Activated CD4-positive, alpha-beta T cell treated with anti-CD3 and anti-CD28 coated beads for 24 hours (primary cell): Measurements from ENCODE around the gene TST.
"Not testable (repeated sequence)": the region's sequence is repeated elsewhere in the genome, so short reads cannot be mapped to it uniquely, and the experiment has no call there.

ENCODE experiments used
- DNase-seq, 2 donors: peaks; one replicate each; pipeline ENCODE4 v3.0.0-alpha.2; 2020; ENCODE audit warnings: low read depth in 2 of 2

TST gene

DNA sequence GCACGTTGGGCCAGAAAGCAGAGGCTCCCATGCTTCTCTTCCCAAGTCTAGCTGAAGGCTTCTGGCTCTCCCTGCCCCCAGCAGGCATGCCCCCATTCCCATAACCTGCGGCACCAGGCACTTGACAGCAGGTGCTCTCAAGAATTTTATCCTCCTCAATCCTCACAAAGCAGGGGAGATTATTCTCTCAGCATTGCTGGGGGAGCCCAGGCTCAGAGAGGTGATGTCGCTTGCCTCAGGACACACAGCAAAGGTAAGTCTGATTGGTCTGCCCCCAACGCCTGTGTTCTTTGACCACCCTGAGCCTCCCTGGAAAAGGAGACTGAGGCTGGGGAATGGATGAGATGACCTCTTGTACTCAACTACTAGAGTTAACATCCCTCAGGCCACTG is 4.8 kb downstream of the TST start:
- no peak for DNase-seq

DNA sequence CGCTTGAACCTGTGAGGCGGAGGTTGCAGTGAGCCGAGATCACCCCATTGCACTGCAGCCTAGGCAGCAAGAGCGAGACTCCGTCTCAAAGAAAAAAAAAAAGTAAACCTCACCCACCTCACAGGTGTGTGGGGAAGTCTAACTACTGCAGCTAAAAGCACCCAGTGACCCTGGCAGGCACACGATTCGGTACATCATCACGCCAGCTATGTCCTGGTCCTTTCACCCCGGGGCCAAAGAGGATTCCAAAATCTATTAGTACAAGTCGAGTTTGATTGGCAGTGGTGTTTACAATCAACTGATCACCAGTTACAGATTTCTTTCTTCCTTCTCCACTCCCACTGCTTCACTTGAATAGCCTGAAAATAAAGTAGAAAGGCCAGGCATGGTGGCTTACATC is 6.3 kb downstream of the TST start:
- no peak for DNase-seq

DNA sequence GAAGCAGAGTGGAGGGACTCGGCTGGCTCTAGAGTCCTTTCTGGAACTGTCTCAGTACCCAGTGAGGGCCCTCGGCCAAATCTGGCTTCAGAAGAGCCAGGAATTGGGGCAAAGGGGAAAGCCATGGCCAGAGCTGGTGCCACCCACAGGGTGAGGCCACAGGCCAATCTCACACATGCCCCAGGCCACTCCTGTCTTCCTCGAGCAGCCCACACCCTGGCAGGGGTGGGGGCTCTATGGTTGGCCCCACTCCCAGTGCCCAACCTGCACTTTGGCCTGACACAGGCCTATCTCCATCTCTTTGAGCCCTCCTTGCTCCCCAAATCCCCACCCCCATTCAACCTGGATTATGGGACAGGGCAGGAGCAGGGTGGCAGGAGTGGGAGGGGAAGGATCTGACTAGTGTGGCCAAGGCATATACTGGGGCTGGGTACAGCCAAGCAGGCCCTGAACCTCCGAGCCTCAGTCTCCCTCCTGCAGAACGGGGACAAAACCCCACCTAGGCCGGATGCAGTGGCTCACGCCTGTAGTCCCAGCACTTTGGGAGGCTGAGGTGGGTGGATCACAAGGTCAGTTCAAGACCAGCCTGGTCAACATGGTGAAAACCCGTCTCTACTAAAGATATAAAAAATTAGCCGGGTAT is 6.9 kb downstream of the TST start:
- DNase-seq: no peak

DNA sequence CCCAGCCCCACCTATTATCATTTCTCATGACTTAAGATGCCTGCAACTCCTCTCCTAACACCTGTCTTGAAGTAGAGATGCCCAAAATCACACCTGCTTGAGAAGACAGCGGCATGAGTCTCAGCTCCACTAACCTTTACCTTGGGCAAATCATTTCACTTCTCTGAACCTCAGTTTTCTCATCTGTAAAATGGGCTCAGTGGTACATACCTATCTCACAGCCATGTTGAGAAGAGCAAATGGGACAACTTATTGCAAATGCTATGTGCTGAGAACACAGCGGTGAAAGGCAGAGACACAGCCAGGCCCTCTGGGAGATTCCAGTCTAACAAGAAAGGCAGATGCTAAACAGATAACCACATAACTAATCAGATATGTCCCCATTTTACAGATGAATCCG is 7.8 kb downstream of the TST start:
- no peak for DNase-seq

DNA sequence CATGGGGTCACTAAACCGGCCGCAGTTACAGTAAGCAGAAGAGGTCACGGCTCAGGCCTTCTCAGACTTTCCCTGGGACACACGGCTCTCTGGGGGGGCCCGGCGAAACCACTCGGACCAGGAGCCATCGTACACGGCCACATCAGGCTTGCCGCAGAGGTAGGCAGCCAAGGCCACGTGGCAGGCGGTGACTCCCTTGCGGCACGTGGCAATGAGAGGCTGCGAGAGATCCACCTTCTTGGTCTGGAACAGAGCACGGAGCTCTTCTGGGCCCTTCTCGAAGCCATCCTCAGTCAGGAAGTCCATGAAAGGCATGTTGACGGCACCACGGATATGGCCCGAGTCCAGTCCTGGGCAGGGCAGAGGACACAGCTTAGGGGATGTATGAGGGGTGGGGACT is 8.3 kb downstream of the TST start:
- DNase-seq: no peak

DNA sequence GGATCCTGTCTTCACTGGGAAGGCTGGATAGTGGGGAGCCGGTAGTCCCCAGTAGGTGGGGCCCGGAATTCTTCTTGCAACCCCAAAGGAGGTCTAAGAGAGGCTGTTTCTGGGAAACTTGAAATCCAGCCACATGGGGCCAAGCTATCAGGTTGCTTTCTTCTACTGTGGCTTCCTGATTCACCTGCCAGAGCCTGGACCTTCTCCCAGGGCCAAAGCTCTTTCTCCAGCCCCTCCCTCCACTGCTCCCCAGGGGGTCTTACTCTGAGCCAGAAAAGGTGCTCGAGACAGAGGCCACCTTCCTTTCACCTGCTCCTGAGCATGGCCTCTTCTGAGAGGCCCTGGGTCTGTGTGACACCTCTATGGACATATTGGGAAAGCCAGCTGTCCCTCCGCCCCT is 9.1 kb downstream of the TST start:
- no peak for DNase-seq

DNA sequence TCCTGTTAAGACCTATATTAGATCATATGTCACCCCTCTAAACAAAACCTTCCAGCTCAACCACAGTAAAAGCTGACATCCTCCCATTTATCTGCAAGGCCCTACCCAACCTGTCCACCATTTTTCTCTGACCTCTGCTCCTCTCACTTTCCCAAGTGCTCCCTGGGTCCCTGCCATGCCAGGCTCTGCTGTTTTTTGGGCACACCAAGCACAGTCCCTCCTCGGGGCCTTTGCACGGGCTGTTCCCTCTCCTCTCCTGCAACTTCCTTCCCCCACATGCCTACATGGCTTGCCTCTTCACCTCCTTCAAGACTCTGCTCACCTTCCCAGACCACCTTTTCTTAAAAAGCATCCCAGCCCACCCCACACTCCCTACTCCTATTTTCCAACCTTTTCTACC is 9.8 kb downstream of the TST start:
- no peak for DNase-seq

DNA sequence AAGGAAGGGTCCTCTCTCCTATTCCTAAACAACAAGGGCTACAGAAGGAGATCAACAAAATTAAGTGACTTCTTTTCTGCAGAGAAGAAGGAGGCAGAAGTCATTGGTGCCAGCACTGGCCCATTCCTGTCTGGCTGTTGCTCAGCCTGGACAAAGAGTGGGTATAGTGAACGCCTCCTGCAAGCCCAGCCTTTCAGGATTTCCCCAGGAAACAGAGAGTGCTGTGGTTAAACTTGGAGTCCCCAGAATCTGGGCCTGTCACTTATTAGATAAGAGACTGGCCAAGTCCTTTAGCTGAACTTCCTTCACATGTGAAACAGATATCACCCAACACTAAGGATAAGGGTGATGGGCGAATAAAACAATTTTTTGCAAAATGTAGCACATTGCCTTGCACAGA is 10.9 kb downstream of the TST start:
- no peak for DNase-seq

DNA sequence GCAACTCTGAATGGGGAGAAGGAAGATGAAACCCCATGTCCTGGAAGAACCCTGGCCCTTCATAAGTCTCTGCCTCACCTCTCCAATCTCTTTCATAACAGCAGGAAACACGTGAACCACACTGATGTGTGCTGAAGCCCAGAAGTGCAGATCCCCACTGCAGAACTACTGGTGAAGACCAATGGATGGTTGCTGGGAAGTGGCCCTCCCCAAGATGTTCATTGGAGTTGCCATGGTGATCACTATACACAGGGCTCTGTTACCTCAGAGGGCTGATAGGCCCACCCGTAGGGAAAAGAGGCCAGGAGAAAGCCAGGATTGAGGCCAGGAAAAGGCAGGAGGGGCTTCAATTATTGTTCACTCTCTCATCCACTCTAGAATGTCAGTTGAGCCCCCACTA is 11.6 kb downstream of the TST start:
- DNase-seq: no peak

DNA sequence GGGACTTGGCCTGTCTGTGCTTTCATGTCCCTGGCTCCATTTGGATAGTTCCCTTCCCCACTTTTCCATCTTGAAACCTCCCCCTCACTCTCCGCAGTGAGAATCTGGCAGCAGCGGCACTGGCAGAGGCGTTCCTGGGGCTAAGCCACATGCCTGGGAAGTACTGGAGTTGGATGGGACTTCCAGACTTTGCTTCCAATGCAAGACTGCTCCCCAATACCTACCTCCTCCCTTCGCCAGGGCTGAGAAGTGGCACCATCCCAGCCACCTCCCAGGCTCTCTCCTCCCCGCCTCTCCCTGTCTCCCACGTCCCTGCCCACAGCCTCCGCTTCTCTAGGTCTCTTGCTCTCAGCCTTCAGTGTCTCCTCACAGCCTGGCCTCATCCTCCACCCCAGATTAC is 16.6 kb downstream of the TST start:
- DNase-seq: no peak

DNA sequence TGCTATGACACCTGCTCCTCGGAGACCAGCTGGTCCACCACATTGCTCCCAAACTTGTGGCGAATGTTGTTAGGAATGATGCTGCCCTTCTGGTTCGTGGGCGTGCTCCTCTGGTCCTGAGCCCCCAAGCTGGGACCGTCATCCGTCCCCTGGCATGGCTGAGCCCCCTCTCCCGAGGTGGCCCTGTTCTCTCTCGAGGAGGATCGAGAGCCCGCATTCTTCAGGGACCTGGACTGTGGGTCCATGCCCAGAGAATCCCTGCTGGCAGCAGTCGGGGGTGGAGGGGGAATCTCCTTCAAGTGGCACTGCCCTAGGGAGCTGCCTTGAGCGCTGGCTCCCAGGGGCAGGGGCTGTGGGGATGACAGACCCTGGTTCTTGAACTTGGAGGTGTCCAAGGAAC is 17.4 kb downstream of the TST start:
- no peak for DNase-seq

DNA sequence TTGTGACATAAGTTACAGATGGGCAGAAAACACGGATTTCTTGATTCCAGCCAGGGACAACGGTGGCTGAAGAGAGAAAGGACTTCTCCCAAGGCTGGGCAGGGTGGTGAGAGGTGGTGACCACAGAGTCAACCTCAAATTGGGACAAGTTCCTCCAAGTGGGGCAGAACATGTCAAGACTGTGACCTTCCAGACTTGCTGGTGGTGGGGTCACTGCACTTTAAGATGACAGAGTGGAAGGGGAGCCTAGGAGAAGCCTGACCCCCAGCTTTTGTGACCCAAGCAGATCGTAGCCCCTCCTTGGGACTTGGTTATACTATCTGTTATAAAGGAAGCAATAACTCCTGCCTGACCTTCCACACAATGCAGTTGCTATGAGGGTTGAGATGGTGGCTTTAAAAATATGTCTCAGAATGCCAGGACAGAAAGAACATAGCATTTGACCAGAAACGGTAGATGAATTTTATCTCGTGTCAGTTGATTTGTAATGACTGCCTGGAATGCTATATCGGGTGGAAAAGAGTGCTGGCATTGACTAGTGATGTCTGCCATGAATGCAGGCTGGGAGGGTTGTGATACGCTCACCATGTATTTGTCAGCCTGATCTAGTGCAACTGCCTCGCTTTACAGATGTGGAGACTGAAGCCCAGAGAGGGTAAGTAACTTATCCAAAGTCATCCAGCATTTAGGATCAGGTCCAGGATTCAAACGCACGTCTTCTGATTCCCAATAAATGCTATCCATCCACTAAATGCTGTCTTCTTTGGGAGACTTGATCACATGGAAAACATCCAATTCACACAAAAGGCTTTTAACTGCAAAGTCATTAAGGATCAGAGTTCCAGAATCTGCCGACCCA is 18.3 kb downstream of the TST start:
- DNase-seq: no peak

DNA sequence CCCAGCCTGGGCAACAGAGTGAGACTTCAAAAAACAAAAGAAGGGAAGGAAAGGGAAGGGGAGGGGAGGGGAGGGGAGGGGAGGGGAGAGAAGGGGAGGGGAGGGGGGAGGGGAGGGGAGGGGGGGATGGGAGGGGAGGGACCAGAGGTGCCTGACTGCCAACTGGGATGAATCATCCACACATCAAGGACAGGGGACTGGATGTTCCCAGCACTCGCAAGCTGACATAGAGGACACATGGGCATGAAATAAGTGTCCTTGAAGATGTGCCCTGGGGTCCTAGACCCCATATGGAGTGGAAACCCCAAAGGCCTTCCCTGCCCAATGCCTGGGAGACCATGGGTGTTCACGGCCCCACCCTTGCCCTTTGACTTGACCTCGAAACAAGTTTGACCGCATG is 19.8 kb downstream of the TST start:
- no peak for DNase-seq

DNA sequence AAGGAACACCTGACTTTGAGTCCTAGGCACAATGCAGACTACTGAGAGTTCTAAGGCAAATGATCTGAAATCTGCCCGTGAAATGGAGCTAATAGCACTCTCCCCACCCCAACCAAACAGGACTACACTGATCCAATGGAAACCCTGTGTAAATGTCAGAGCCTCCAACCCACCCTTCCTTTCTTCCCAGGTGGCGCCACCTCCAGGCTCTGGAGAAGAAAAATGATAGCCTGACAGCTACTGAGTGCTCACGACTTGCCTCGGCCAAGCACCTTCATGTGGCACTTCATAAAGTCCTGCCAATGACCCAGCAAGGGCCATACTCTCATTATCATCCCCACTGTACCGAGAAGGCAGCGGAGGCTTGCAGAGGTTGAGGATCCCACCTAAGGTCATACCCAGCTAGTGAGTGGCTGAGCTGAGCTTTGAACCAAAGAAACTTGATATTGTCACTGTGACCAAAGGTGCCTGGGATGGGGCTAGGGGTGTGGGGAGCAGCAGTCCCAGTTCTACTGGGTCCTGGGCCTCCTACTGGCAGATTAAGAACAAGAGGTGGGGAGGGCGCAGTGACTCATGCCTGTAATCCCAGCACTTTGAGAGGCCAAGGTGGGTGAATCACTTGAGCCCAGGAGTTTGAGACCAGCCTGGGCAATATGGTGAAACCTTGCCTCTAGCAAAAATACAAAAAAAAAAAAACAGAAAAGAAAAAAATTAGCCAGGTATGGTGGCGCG is 20.5 kb downstream of the TST start:
- no peak for DNase-seq

DNA sequence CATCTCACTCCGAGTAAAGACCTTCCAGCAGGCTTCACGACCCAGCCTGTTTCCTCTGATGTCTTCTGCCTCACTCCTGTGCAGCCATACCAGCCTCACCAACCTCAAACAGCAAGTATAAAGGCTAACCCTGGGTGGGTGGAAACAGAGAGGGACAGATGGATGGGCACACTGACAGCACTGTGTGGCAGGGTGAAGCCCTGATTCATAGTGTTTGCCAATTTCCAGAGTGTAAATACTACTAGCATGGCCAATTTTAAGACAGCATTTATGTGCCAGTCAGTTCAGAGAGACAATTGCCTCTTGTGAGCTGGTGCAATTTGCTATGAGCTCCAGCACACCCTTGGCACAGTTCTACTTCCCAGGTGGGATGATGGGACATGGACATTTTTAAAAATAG is 21.5 kb downstream of the TST start:
- no peak for DNase-seq

DNA sequence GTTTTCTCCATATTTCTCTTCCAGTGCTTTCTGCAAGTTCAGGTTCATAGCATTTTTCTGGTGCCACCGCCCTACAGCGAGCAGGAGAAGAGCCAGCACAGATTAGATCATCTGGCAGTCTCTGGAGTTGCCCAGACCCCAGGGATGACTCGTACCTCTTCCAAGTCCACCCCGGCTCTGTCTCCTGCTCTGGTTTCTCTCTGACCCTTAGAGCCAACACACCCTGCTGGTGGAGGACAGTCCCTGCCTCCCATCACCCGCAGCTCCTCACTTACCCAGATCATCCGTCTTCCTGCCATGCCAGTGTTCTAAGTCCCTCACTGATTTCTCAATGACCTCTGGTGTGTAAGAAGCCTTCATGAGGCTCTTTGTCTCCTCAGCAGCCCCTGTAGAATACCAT is 28.0 kb downstream of the TST start:
- DNase-seq: no peak

DNA sequence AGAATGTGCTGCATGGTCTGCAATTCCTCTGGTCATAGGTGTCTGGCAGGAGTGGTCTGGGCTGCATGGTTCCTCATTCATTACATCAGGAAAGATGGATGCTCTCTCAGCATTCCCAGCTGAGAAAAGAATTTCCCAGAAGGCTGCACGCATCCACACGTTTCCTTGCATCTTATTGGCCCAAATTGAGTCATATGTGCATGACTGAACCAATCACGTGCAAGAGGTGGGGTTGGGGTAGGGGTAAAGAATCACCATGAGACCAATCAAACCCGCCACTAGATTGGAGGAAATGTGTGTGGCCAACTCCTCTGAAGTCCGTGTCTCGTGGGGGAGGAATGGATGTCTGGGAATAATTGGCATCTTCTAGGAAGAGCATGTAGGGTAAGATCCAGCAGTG is 28.8 kb downstream of the TST start:
- no peak for DNase-seq

DNA sequence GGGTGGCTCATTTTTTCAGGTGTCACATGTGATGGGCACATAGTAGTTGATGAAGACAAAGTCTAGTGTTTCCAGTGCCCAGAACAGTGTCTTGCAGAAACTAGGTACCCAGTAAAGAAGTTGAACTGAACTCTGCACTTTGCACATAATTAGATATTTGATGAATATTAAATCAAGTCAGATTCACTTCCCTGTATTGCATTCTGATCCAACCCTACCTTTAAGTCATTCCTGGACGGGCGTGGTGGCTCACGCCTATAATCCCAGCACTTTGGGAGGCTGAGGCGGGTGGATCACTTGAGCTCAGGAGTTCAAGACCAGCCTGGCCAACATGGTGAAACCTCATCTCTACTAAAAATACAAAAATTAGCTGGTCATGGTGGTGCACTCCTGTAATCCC is 30.2 kb downstream of the TST start:
- not testable (repeated sequence) for DNase-seq

DNA sequence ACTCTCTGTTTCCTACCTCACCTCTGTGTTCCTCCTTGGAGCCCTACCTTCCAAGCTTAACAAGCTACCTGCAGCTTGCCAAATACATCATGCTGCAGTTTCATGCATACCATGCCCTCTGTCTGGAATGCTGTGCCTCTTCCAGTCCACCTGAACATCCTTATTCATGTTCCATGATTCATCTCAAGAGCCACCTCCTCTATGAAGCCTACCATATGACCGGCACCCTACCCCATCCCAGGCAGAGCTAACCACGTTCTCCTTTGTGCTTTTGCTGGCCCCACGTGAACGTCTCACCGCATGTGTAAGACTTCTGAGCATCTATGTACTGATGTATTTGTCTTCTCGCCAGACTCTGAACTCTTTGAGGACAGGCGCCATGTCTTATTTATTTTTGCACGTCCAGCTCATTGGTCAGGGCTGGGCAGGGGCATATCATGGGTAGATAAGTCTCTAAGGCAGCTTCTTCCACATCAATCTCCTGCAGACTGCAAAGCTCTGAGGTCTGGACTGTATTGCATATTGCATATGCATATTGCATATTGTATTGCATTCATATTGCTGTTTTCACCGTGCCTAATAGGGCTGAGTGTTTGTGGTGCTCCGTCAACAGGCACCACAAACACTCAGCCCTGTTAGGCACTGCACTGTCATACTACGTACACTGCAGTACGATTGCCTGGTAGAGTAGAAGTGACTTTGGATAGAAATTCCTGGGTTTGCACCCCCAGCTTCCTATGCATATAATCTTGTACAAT is 31.0 kb downstream of the TST start:
- no peak for DNase-seq

DNA sequence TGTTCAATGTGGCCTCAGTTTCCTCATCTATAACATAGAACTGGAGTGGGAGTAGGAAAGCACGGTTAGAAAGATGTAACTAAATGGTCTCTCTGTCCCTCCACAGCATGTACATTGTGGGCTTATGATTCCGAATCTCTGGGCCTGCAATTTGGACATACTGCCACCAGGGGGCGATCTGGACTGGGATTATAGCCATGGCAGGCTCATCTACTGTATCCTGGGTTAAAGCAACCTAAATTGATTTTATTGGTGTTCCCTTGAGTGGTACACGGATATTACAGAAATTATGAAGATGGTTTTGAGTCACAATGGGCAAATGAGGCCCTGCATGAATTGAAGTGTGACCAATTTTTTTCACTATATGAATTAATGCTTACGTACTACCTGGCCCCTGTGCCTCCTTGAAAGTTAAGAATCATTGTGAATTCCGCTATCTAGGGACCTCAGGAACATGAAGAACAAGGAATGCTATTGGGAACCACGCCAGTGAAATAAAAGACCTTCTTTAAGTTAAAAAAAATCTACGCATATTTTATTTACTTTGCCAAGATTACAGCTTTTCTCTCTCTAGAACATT is 32.9 kb downstream of the TST start:
- DNase-seq: peak; percentile 38 to 53

DNA sequence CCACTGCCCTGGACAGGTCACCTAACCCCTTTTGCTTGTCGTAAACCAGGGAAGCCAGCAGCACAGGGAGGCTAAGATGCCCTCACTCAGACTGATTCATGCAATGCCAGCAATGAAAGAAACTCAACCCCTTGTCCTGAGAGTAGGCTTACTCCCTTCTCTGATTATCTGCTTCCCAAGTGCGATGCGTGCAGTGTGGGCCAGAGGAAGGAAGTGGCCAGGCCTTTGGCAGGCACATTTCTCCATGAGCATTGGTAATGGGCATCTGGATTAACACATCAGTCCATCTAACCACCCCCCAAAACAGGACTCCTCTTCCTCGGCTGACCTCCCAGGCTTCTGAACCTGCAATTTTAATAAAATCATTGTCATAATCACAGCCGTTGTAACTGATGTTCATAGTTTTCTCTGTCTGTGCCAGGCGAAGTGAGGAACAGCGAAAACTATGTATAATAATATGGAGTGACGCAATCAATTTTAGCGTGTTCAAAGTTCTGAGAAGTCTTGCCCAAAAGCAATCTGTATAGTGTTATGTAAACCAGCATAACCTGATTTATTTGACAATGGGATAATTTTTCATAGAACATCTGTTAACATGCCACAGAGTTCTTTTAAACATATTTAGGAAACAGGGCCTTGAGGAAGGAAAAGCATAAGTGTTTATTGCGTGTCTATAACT is 33.9 kb downstream of the TST start:
- DNase-seq: no peak
